OCI-LY7 (cell line): ENCODE measurements around the gene MMP24OS. TPM values are rescaled to one million over a fixed set of nuclear protein-coding genes. Genes with fewer than 3 reads are reported as not detected.

Source experiments
- BruUV-seq: library from RNA; stranded (reverse); fragments of 400-500 nt; replicated peaks from 2 replicates; lab custom pipeline; 2021; lab: Mats Ljungman, UMichigan
- CTCF ChIA-PET: fragments of 300-600 bp; sonication (Branson Sonifier 250); formaldehyde crosslinking; loops from one replicate; lab custom pipeline; 2022; ENCODE audit warnings: antibody characterized with exemption; ENCODE audit not compliant: unreplicated experiment; lab: Charles Lee
- POLR2A ChIA-PET: fragments of 300-600 bp; sonication (Branson Sonifier 250); formaldehyde crosslinking; loops from one replicate; lab custom pipeline; 2022; ENCODE audit warnings: antibody characterized with exemption; lab: Charles Lee
- DNase-seq: peaks from one replicate; pipeline ENCODE4 v3.0.0-alpha.2; 2015; ENCODE audit warnings: low spot score
- H2AFZ ChIP-seq: fragments of 200-600 bp; sonication (generic), shearing (Covaris generic); 2 replicates; pipeline ENCODE4 v1.6.1; 2014; ENCODE audit warnings: mild to moderate bottlenecking, antibody characterized with exemption, low read length, moderate library complexity
- H3K27ac ChIP-seq: fragments of 200-600 bp; sonication (generic); 2 replicates; pipeline ENCODE4 v1.5.1; 2014; ENCODE audit warnings: mixed run types, low read depth, mild to moderate bottlenecking, moderate library complexity, low read length, inconsistent platforms; ENCODE audit not compliant: poor library complexity, severe bottlenecking
- H3K36me3 ChIP-seq: fragments of 200-600 bp; sonication (generic); 2 replicates; pipeline ENCODE4 v1.6.1; 2014; ENCODE audit warnings: mild to moderate bottlenecking, antibody characterized with exemption, low read length, moderate library complexity, mixed read lengths; ENCODE audit not compliant: insufficient read depth
- H3K4me1 ChIP-seq: fragments of 200-600 bp; sonication (generic); 2 replicates; pipeline ENCODE4 v1.5.1; 2014; ENCODE audit warnings: mild to moderate bottlenecking, low read length; ENCODE audit not compliant: insufficient read depth, poor library complexity, severe bottlenecking
- H3K4me2 ChIP-seq: fragments of 200-600 bp; sonication (generic); 2 replicates; pipeline ENCODE4 v1.6.1; 2014; ENCODE audit warnings: mild to moderate bottlenecking, low read length
- H3K4me3 ChIP-seq: fragments of 200-600 bp; sonication (generic); 2 replicates; pipeline ENCODE4 v1.5.1; 2014; ENCODE audit warnings: mild to moderate bottlenecking, low read depth, low read length; ENCODE audit not compliant: poor library complexity, severe bottlenecking
- H3K79me2 ChIP-seq: fragments of 200-600 bp; sonication (generic); 2 replicates; pipeline ENCODE4 v1.6.1; 2016; ENCODE audit warnings: low read depth, mild to moderate bottlenecking, low read length, moderate library complexity, mixed read lengths; ENCODE audit not compliant: insufficient read depth
- H3K9me2 ChIP-seq: fragments of 200-600 bp; sonication (generic); 2 replicates; pipeline ENCODE4 v1.6.1; 2016; ENCODE audit warnings: mild to moderate bottlenecking, low read length, mixed read lengths; ENCODE audit not compliant: insufficient read depth
- H3K9me3 ChIP-seq: fragments of 200-600 bp; sonication (generic); 2 replicates; pipeline ENCODE4 v1.6.1; 2014; ENCODE audit warnings: mild to moderate bottlenecking, mixed run types, low read length, mixed read lengths
- H4K20me1 ChIP-seq: fragments of 200-600 bp; sonication (generic); 2 replicates; pipeline ENCODE4 v1.6.1; 2014; ENCODE audit warnings: mild to moderate bottlenecking, antibody characterized with exemption, low read length, moderate library complexity, mixed read lengths; ENCODE audit not compliant: insufficient read depth
- EZH2phosphoT487 ChIP-seq: fragments of 200-600 bp; sonication (generic); IDR thresholded peaks from 2 replicates; pipeline ENCODE4 v1.6.1; 2018; ENCODE audit warnings: low read depth, borderline replicate concordance, mild to moderate bottlenecking, mixed run types, antibody characterized with exemption, low read length, moderate library complexity, mixed read lengths
- intact Hi-C: fragments of 100-400 bp; cut with micrococcal nuclease; formaldehyde crosslinking; loops from one replicate; pipeline ENCODE4 v1.10.0; 2022; ENCODE audit not compliant: unreplicated experiment
- total RNA-seq, 2 experiments: library from RNA; depleted of rRNA in 1 of 2; stranded (reverse); fragments of >200 nt in 1 of 2; shearing (Covaris generic) in 1 of 2; gene quantifications; 2 replicates each; pipeline ENCODE4 v1.2.3, GENCODE V29; 2014 to 2022
- TF ChIP-seq, protein P1 (sequence below): fragments of 200-600 bp; sonication (generic); conservative IDR thresholded peaks from 2 replicates; pipeline ENCODE4 v1.5.1; 2014; ENCODE audit warnings: mild to moderate bottlenecking, antibody characterized with exemption, low read length, moderate library complexity, mixed read lengths

Gene MMP24OS
- total RNA-seq, 2 experiments from 2014 or later, result 14.8 to 44.6 TPM

DNA sequence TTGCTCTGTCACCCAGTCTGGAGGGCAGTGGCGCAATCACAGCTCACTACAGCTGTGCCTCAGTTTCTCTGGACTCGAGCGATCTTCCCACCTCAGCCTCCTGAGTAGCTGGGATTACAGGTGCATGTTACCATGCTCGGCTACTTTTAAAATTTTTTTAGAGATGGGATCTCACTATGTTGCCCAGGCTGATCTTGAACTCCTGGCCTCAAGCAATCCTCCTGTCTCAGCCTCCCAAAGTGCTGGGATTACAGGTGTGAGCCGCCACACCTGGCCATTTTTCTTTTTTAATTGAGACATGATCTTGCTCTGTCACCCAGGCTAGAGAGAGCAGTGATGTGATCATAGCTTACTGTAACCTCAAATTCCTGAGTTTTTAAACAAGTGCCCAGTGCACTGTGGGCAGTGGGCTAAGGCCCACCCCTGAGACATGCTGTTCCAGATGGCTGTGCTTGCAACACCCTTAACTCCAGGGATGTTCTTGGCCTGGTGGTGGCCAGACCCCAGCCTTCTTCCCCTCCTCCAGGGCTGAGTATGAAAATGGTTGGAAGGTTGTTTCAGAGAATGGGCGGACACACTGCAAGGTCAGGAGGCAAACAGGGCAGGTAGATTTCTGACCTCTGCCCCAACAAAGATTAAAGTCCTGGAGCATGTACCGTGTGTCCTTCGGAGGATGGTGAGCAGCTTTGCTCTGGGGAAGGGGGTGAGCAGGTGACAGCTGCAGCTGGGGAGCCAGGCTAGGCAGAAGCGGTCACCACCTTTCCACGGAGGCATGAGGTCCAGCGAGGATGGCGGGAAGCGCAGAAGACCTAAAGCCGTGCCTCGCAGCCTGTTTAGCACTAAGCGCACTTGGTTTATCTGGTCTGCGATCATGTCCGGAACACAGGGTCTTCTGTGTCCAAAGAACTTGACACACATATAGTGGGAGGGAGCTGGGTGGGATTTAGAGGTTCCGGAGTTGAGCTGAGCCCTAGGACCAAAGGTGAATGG, 15.7 kb upstream of the MMP24OS start:
- no peak for DNase-seq
- POLR2A ChIA-PET, result interaction anchor here (0.6 kb wide), 1 partner anchor 468 kb away, joined by 4 read pairs; no protein-coding TSS in a partner anchor
- TF ChIP-seq, protein P1, sequence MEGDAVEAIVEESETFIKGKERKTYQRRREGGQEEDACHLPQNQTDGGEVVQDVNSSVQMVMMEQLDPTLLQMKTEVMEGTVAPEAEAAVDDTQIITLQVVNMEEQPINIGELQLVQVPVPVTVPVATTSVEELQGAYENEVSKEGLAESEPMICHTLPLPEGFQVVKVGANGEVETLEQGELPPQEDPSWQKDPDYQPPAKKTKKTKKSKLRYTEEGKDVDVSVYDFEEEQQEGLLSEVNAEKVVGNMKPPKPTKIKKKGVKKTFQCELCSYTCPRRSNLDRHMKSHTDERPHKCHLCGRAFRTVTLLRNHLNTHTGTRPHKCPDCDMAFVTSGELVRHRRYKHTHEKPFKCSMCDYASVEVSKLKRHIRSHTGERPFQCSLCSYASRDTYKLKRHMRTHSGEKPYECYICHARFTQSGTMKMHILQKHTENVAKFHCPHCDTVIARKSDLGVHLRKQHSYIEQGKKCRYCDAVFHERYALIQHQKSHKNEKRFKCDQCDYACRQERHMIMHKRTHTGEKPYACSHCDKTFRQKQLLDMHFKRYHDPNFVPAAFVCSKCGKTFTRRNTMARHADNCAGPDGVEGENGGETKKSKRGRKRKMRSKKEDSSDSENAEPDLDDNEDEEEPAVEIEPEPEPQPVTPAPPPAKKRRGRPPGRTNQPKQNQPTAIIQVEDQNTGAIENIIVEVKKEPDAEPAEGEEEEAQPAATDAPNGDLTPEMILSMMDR, result no peak
- no peak for TF ChIP-seq EZH2phosphoT487

DNA sequence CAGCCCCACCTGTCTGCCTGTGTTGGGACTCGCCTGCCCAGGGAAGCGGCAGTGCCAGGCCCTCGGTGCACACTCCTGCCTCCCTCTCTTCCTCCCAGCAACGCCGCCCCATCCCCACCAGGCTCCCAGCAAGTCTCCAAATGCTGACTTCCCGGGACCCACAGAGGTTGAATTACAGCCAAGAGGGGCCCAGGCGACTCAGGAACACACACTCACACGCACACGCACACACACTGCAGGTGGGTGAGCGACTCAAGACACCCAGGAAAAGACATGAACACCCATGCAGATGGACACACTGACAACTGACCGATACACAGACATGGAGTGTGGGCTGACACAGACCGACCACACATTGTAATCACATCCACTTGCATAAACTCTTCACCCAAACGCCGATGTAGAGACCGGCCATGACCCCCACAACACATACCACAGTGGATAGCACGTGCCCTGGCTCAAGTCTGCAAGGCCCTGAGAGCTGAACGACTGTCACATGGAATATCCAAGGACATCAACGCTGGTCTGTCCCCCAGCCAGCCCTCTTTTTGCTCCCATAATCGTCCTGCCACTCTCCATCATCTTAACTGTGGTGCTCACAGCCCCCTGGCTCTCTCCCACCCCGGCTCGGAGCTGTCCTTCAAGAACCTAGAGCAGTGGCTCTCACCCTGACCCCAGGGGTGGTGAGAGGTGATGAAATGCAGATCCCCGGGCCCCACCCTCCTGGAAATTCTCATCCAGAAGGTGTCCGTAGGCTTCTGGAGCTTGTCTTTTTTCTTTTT, 14.8 kb upstream of the MMP24OS start:
- intact Hi-C loops, result no loop called here
- Histone ChIP-seq H3K9me3 (no peaks in the 10 kb centered on the region), H2AFZ (no peak overlapping the region), H3K4me1 (no peaks in the 10 kb centered on the region), H4K20me1 (no peaks in the 10 kb centered on the region), H3K27ac (no peak overlapping the region), H3K9me2 (no peaks in the 10 kb centered on the region), H3K4me3 (no peak overlapping the region), H3K4me2 (no peak overlapping the region), H3K79me2 (no peaks in the 10 kb centered on the region), H3K36me3 (no peaks in the 10 kb centered on the region)
- no peak for DNase-seq
- no TSS peak for BruUV-seq
- TF ChIP-seq, protein P1, result no peak
- TF ChIP-seq EZH2phosphoT487, result no peak
- CTCF ChIA-PET, result no interaction called here
- POLR2A ChIA-PET, result interaction anchor here (0.6 kb wide), 1 partner anchor 469 kb away, joined by 4 read pairs; no protein-coding TSS in a partner anchor

More for the DNA sequence above, 15.7 kb upstream of the MMP24OS start:
- CTCF ChIA-PET, result no interaction called here
- no TSS peak for BruUV-seq
- Histone ChIP-seq H3K4me2 (no peak overlapping the region), H3K27ac (no peak overlapping the region), H4K20me1 (no peaks in the 10 kb centered on the region), H3K4me1 (no peaks in the 10 kb centered on the region), H2AFZ (no peak overlapping the region), H3K9me3 (no peaks in the 10 kb centered on the region), H3K4me3 (no peak overlapping the region), H3K9me2 (no peaks in the 10 kb centered on the region), H3K79me2 (no peaks in the 10 kb centered on the region), H3K36me3 (no peaks in the 10 kb centered on the region)
- intact Hi-C loops, result no loop called here
